PFSK-1 (cell line): ENCODE measurements around the gene FOXN3.

Source experiments
- FOXP2 ChIP-seq: optimal IDR thresholded peaks from 2 replicates; pipeline ENCODE3; 2011; ENCODE audit warnings: borderline replicate concordance, control low read depth, inconsistent platforms; ENCODE audit not compliant: insufficient read depth; ENCODE audit errors: extremely low read length, extremely low read depth
- POLR2AphosphoS5 ChIP-seq: IDR thresholded peaks from 2 replicates; pipeline ENCODE4 v1.6.1; 2012; ENCODE audit warnings: low read depth, mild to moderate bottlenecking, control low read depth, low read length, moderate library complexity
- REST ChIP-seq, 2 experiments: IDR thresholded peaks; 2 replicates each; pipeline versions ENCODE4 v1.6.1 to v1.8.0; 2011 to 2012; ENCODE audit warnings: low read depth in 2 of 2, low read length in 2 of 2, control low read depth in 1 of 2, inconsistent platforms in 1 of 2, mild to moderate bottlenecking in 1 of 2, moderate library complexity in 1 of 2; ENCODE audit not compliant: insufficient read depth in 1 of 2
- SIN3A ChIP-seq: IDR thresholded peaks from 2 replicates; pipeline ENCODE4 v1.6.1; 2012; ENCODE audit warnings: mild to moderate bottlenecking, low read length, moderate library complexity, borderline replicate concordance; ENCODE audit not compliant: insufficient read depth
- TAF1 ChIP-seq: IDR thresholded peaks from 2 replicates; pipeline ENCODE4 v1.6.1; 2012; ENCODE audit warnings: low read length, control low read depth, borderline replicate concordance; ENCODE audit not compliant: insufficient read depth

- no peak for TF ChIP-seq REST (IDR thresholded peaks at IDR 0.05; ENCODE audit: insufficient read depth in 1 of 2, low read depth in 2 of 2, low read length in 2 of 2)
- TF ChIP-seq SIN3A: no peak
- no peak for TF ChIP-seq TAF1
- TF ChIP-seq POLR2AphosphoS5: no peak
- no peak for TF ChIP-seq FOXP2
Measured at GRCh38 chr14:89422952-89423345, 5.9 kb upstream of the FOXN3 start.
